GM23248 (cell line): ENCODE results near the gene ADNP.

ENCODE experiments used
- EZH2 ChIP-seq: fragments of 200-600 bp; sonication (generic); IDR thresholded peaks from 2 replicates; pipeline ENCODE4 v1.6.1; 2018; ENCODE audit warnings: antibody characterized with exemption, mild to moderate bottlenecking; ENCODE audit not compliant: insufficient read depth, poor library complexity, severe bottlenecking
- EZH2phosphoT487 ChIP-seq: fragments of 200-600 bp; sonication (generic); IDR thresholded peaks from 2 replicates; pipeline ENCODE4 v1.6.1; 2018; ENCODE audit warnings: antibody characterized with exemption, moderate library complexity, mild to moderate bottlenecking, low read depth; ENCODE audit not compliant: insufficient read depth

DNA sequence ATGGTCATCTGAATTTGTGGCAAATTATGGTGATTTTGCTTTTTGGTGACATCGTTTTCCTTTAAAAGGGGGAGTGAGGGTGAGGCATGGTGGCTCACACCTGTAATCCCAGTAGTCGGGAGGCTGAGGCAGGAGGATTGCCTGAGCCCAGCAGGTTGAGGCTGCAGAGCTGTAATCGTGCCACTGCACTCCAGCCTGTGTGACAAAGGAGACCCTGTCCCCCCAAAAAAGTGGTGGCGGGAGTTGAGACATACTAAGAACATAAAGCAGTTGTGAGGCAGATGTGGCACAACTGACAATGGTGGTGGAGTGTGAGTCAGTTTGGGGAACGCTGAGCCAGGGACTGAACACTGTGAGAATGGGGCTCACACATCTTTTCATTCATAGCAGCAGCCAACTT, 45.5 kb downstream of the ADNP start:
- no peak for TF ChIP-seq EZH2phosphoT487
- no peak for TF ChIP-seq EZH2
